Anterior cingulate cortex (tissue), 58 donors: ENCODE data around the gene RNASEH2B.
A peak's percentile ranks its signal among the peaks of the same experiment; 100 is the strongest.

Source experiments
- DNase-seq, 58 donors: peaks; one replicate each; lab custom pipeline; 2025; lab: John Stamatoyannopoulos, UW

RNASEH2B gene

GRCh38 chr13:50905256-50905655 lies 4.3 kb upstream of the RNASEH2B start:
- no peak for DNase-seq

- no peak for DNase-seq
Measured at GRCh38 chr13:50907781-50908180, 1.8 kb upstream of the RNASEH2B start.

- no peak for DNase-seq
Measured at GRCh38 chr13:50908371-50908770, 1.2 kb upstream of the RNASEH2B start.

GRCh38 chr13:50910485-50910805 lies 854 bp downstream of the RNASEH2B start:
- DNase-seq, result peak in 17 of 58 donors; percentile 32 to 68 (median 54)

GRCh38 chr13:50911081-50911631 lies 1.6 kb downstream of the RNASEH2B start:
- DNase-seq, result no peak

GRCh38 chr13:50911937-50912795 lies 2.6 kb downstream of the RNASEH2B start:
- peak in 56 of 58 donors; percentile 5 to 92 (median 58) for DNase-seq

- DNase-seq, result no peak
Measured at GRCh38 chr13:50912851-50913250, 3.3 kb downstream of the RNASEH2B start.

GRCh38 chr13:50914176-50914700 lies 4.6 kb downstream of the RNASEH2B start:
- DNase-seq, result no peak

GRCh38 chr13:50914848-50915247 lies 5.3 kb downstream of the RNASEH2B start:
- DNase-seq, result no peak

GRCh38 chr13:50915565-50915964 lies 6.0 kb downstream of the RNASEH2B start:
- no peak for DNase-seq

GRCh38 chr13:50916701-50917184 lies 7.2 kb downstream of the RNASEH2B start:
- peak in 11 of 58 donors; percentile 2 to 37 (median 10) for DNase-seq

GRCh38 chr13:50917572-50917971 lies 8.0 kb downstream of the RNASEH2B start:
- DNase-seq, result no peak

- no peak for DNase-seq
Measured at GRCh38 chr13:50918567-50918966, 9.0 kb downstream of the RNASEH2B start.

GRCh38 chr13:50919277-50919676 lies 9.7 kb downstream of the RNASEH2B start:
- no peak for DNase-seq

- no peak for DNase-seq
Measured at GRCh38 chr13:50921706-50922105, 12.1 kb downstream of the RNASEH2B start.

- no peak for DNase-seq
Measured at GRCh38 chr13:50923272-50923671, 13.7 kb downstream of the RNASEH2B start.

GRCh38 chr13:50924025-50924424 lies 14.4 kb downstream of the RNASEH2B start:
- DNase-seq, result no peak

- no peak for DNase-seq
Measured at GRCh38 chr13:50927701-50928100, 18.1 kb downstream of the RNASEH2B start.

GRCh38 chr13:50928102-50928501 lies 18.5 kb downstream of the RNASEH2B start:
- DNase-seq, result no peak

GRCh38 chr13:50928659-50929462 lies 19.3 kb downstream of the RNASEH2B start:
- DNase-seq, result no peak

GRCh38 chr13:50932091-50932490 lies 22.5 kb downstream of the RNASEH2B start:
- no peak for DNase-seq
